Liver (tissue), 3 donors: ENCODE measurements around the gene DAND5.

ENCODE experiments used
- EGR1 ChIP-seq, 2 donors: IDR thresholded peaks; 2 replicates each; pipeline ENCODE4 v1.6.1; 2016 to 2018; ENCODE audit warnings: antibody characterized with exemption in 2 of 2, low read depth in 2 of 2
- GABPA ChIP-seq, 2 donors: IDR thresholded peaks in 1 of 2; conservative IDR thresholded peaks in 1 of 2; 2 replicates each; pipeline ENCODE4 v1.6.1; 2016; ENCODE audit warnings: antibody characterized with exemption in 2 of 2, mild to moderate bottlenecking in 1 of 2, moderate library complexity in 1 of 2
- MAX ChIP-seq: IDR thresholded peaks from 2 replicates; pipeline ENCODE4 v1.6.1; 2016; ENCODE audit warnings: antibody characterized with exemption
- RAD21 ChIP-seq, 2 donors: IDR thresholded peaks; 2 replicates each; pipeline ENCODE4 v1.6.1; 2016; ENCODE audit warnings: antibody characterized with exemption in 2 of 2, mild to moderate bottlenecking in 2 of 2
- RXRA ChIP-seq, 2 donors: IDR thresholded peaks; 2 replicates each; pipeline ENCODE4 v1.6.1; 2017 to 2018; ENCODE audit warnings: antibody characterized with exemption in 2 of 2, mild to moderate bottlenecking in 1 of 2
- SP1 ChIP-seq: IDR thresholded peaks from 2 replicates; pipeline ENCODE4 v1.6.1; 2018; ENCODE audit warnings: antibody characterized with exemption, mild to moderate bottlenecking
- TAF1 ChIP-seq: conservative IDR thresholded peaks from 2 replicates; pipeline ENCODE4 v1.6.1; 2016; ENCODE audit warnings: antibody characterized with exemption, mild to moderate bottlenecking
- YY1 ChIP-seq: IDR thresholded peaks from 2 replicates; pipeline ENCODE4 v1.6.1; 2016; ENCODE audit warnings: antibody characterized with exemption, mild to moderate bottlenecking
- ZBTB33 ChIP-seq: IDR thresholded peaks from 2 replicates; pipeline ENCODE4 v1.6.1; 2016; ENCODE audit warnings: antibody characterized with exemption
- TF ChIP-seq, protein P1 (sequence below): fragments of 150-350 bp; IDR thresholded peaks from 2 replicates; pipeline ENCODE4 v1.5.1; 2017; ENCODE audit warnings: improper control_type of control experiment, low read depth, low read length; ENCODE audit not compliant: missing input control
- TF ChIP-seq, protein P2 (sequence below): IDR thresholded peaks from 2 replicates; pipeline ENCODE4 v1.6.1; 2016; ENCODE audit warnings: antibody characterized with exemption, mild to moderate bottlenecking
- donor health status: healthy.
- donor health status: healthy.

- TF ChIP-seq, protein P1, sequence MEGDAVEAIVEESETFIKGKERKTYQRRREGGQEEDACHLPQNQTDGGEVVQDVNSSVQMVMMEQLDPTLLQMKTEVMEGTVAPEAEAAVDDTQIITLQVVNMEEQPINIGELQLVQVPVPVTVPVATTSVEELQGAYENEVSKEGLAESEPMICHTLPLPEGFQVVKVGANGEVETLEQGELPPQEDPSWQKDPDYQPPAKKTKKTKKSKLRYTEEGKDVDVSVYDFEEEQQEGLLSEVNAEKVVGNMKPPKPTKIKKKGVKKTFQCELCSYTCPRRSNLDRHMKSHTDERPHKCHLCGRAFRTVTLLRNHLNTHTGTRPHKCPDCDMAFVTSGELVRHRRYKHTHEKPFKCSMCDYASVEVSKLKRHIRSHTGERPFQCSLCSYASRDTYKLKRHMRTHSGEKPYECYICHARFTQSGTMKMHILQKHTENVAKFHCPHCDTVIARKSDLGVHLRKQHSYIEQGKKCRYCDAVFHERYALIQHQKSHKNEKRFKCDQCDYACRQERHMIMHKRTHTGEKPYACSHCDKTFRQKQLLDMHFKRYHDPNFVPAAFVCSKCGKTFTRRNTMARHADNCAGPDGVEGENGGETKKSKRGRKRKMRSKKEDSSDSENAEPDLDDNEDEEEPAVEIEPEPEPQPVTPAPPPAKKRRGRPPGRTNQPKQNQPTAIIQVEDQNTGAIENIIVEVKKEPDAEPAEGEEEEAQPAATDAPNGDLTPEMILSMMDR: no peak
- TF ChIP-seq GABPA (IDR thresholded peaks at IDR 0.05 in 1 of 2, conservative IDR thresholded peaks at IDR 0.05 in 1 of 2) (no peak), MAX (no peak), EGR1 (IDR thresholded peaks at IDR 0.05; ENCODE audit: low read depth in 2 of 2) (no peak), TAF1 (no peak), RAD21 (IDR thresholded peaks at IDR 0.05) (no peak), YY1 (no peak), SP1 (no peak), ZBTB33 (no peak), RXRA (IDR thresholded peaks at IDR 0.05) (no peak)
- TF ChIP-seq, protein P2, sequence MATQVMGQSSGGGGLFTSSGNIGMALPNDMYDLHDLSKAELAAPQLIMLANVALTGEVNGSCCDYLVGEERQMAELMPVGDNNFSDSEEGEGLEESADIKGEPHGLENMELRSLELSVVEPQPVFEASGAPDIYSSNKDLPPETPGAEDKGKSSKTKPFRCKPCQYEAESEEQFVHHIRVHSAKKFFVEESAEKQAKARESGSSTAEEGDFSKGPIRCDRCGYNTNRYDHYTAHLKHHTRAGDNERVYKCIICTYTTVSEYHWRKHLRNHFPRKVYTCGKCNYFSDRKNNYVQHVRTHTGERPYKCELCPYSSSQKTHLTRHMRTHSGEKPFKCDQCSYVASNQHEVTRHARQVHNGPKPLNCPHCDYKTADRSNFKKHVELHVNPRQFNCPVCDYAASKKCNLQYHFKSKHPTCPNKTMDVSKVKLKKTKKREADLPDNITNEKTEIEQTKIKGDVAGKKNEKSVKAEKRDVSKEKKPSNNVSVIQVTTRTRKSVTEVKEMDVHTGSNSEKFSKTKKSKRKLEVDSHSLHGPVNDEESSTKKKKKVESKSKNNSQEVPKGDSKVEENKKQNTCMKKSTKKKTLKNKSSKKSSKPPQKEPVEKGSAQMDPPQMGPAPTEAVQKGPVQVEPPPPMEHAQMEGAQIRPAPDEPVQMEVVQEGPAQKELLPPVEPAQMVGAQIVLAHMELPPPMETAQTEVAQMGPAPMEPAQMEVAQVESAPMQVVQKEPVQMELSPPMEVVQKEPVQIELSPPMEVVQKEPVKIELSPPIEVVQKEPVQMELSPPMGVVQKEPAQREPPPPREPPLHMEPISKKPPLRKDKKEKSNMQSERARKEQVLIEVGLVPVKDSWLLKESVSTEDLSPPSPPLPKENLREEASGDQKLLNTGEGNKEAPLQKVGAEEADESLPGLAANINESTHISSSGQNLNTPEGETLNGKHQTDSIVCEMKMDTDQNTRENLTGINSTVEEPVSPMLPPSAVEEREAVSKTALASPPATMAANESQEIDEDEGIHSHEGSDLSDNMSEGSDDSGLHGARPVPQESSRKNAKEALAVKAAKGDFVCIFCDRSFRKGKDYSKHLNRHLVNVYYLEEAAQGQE: no peak
Measured at GRCh38 chr19:12922959-12923358, 46.4 kb upstream of the DAND5 start.
